Amniotic stem cell (primary cell): ENCODE data around the gene IGSF9B.

Source experiments
- DNase-seq: peaks from one replicate; lab custom pipeline; 2025; lab: John Stamatoyannopoulos, UW

The IGSF9B gene

GRCh38 chr11:133921026-133921425, 35.7 kb downstream of the IGSF9B start:
- DNase-seq, result no peak

DNA sequence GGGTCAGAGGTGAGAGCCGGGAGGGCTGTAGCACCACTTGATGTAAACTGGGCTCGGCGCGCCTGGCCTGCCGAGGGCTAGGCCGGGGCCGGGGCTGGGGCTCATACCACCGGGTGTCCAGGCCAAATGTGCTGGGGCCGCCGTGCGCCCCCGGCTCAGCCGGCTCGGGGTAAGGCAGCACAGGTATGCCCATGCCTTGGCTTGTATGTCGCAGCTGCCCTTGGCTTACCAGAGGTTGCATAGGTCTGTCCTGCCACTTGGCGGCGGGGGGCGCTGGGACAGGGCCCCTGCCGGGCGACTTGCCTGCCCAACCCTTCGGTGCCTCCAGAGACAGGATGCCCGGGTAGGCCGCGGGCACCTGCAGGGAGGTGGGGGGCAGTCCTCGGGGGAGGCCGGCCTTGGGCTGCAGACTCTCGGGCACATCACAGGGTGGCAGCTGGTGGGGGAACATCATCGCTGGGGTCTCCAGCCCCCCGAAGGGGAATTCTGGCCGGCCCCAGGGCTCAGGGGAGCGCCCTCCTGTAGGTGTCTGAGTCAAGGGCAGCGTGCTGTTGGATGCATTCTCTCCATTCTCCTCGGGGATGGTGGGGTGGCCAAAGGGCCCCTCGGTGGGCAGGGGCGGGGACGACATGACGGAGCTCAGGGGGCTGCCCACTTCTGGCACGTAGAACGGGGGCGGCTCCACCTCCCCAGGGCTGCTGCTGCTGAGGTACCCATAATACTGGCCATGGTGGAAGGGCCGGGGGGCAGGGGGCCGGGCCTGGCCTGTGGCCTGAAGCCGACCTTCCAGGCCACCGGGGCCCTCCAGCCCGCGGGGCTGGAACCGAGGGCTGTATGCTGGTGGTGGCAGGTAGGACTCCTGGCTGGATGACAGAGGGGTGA, 36.4 kb downstream of the IGSF9B start:
- no peak for DNase-seq

DNA sequence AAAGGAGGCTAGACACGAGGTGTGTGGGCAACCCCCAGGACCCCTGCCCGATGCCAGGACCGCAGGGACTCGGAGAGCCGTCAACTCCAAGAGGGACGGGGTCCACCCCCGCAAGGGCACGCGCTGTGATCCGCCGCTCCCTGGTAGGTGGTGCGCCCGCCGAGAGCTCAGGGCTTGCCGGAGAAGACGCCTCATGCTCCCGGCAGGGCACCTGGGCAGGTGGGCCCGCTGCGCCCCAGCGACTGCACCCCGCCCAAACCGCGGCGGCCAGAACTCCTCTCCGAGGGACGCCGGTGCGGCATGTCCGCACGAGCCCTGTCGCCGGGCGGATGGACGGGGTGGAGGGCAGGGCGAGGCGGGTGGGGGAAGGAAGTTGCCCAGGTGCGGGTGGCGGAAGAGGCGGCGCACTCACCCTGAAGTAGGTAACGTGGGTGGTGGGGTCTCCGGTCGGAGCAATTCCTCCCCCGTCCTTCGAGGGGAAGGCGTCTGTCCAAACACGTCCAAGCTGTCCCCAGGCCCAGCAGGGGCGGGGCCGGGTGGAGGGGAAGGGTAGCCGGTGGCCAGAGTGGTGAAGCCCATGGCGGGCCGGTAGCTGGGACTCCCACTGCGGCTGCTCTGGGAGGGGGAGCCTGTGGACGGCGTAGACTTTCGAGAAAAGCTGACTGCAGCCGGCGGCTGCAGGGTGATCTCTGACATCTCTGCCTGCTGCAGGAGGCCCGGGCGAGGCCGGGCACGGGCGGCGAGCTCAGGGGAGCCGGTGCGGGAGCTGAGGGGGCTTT, 37.2 kb downstream of the IGSF9B start:
- DNase-seq, result no peak

GRCh38 chr11:133918608-133919260, 38.0 kb downstream of the IGSF9B start:
- no peak for DNase-seq

- no peak for DNase-seq
Measured at GRCh38 chr11:133917921-133918607, 38.7 kb downstream of the IGSF9B start.

DNA sequence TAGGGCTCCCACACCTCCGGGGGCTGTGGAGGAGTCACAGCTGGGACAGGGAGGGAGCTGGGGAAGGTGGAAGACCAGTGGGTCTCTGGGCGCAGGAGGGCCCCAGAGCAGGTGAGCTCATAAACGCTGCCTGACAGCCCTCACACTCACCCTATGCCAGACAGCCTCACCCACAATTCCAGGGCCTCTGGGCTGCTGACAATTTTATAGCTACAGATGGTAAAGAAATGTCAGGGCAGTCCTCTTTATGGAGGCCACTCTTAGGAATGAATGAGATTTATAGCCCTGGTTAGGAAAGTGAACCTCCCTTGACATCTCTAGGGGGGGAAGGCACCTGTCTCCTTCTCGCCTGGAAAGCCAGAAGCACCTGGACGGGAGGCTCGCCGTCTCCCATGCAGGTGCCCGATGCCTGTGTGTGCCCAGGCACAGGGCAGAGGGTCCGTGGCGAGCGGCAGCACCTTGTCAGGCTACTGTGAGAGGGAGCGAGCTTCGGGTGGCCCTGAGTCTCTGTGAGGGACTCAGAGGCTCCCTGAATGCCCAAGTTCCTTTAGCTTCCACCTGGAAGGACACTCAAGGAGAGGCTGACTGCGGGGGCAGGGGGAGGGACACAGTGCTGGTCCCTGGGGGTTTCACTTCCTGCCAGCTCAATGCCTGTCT, 39.9 kb downstream of the IGSF9B start:
- no peak for DNase-seq

- DNase-seq, result no peak
Measured at GRCh38 chr11:133913761-133914160, 43.0 kb downstream of the IGSF9B start.

DNA sequence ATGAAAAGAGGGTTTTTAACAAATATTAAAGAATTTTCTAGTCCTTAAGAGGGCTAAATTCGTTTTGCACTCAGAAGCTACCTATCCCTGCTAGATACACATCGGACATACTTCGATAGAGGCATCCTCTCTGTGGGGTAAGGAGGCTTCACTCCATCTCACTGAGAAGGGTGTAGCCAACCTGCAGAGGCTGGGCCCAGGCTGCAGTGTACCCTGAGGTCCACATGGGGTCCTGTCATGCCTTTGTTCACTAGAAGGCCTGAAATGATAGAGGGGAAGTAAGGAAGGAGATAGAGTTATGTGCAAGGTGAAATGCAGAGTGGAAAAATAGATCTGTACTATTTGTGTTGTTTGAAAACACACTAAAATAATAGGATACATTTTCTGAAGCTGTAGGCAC, 45.6 kb downstream of the IGSF9B start:
- DNase-seq, result no peak

DNA sequence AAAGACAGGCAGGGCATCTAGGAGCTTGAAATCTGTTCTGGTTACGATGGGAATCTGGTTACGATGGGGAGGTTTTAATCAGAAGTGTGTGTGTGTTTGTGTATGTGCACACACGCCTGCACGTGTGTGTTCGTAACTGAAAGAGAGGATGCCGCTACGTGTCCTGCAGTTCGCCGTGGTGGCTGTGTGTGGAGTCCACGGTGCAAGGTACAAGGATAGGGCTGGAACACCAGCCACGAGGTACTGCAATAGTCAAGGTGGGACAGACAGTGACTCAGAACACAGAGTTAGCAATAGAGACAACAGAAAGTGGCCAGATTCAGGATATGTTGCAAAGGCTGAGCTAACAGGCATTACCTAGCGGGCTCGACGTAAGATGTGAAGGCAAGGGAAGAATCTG, 46.7 kb downstream of the IGSF9B start:
- no peak for DNase-seq

DNA sequence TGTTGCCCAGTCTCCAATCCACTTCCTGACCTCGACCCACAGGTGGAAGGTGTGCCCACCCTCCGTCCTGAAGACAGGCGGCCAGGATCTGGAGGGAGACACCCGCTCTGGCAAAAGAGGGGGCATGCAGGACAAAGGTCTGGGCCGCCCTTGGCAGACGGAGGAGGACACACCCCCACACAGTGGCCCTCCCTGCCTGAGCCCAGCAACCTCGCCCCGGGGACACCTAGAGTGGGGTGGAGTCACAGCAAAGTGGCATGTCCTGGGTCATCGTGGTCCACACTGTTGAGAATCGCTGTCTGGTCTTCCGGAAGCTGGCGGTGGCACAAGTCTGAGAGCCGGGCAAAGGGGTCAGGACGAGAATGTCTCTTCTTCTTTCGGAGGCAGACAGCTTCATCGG, 47.9 kb downstream of the IGSF9B start:
- no peak for DNase-seq

- no peak for DNase-seq
Measured at GRCh38 chr11:133907841-133908241, 48.9 kb downstream of the IGSF9B start.

- DNase-seq, result no peak
Measured at GRCh38 chr11:133907216-133907615, 49.6 kb downstream of the IGSF9B start.

DNA sequence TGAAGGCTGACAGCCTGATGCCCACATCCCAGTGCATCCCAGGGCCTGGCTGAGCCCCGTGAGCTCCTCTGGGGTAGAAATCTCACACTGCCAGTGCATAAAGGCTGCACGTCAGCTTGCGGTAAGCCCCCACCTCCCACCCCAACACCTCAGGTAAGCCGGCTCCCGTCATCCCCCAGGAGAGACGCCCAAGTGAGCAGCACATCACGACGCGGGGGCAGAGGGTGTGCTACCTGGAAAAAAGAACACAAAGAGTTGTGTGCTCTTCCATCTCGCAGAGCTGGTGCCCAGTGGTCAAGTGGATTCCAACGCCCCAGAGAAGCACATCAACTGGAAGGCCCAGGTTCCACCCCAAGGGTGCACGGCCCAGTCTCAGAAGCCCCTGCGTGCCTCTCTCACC, 50.0 kb downstream of the IGSF9B start:
- DNase-seq, result no peak

DNA sequence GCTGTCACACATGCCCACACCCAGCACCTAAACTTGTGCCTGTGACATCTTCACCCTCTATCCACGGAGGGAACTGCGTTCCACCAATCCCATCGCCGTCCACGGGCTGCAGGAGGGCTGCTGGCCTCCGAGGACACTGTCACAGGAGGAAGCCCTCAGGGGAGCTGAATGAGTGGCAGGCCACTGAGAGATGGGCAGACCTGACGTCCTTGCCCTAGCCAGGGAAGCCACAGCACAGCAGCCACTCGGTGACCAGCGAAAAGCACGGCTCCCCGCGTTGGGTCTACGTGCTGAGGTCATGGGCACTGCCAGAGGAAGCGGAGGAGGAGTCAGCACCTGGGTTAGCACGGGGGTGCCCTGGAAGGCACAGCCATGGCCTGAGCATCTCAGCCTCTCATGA, 50.5 kb downstream of the IGSF9B start:
- DNase-seq, result no peak

DNA sequence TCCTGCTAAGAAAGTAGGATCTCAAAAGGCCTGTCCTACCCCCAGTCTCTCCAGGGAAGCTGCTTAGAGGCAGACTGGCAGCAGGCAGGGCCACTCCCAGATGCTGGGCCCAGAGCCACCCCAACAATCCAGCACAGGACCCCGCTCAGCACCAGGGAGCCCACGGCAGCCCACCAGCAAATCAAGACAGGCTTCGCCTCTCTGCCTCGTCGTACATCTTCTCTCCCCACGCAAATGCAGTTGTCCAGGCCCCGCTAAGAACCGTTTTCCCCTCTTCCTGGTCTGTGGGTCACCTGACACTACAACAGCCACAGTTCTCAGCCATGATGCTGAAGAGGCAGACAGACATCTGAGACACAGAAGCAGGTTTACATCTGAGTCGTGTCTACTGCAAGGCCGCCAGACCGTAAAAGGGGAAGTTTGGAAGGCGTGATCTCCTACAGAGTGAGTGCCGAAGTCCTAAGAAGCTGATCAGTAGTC, 51.1 kb downstream of the IGSF9B start:
- DNase-seq, result no peak

- no peak for DNase-seq
Measured at GRCh38 chr11:133904818-133905515, 51.8 kb downstream of the IGSF9B start.

DNA sequence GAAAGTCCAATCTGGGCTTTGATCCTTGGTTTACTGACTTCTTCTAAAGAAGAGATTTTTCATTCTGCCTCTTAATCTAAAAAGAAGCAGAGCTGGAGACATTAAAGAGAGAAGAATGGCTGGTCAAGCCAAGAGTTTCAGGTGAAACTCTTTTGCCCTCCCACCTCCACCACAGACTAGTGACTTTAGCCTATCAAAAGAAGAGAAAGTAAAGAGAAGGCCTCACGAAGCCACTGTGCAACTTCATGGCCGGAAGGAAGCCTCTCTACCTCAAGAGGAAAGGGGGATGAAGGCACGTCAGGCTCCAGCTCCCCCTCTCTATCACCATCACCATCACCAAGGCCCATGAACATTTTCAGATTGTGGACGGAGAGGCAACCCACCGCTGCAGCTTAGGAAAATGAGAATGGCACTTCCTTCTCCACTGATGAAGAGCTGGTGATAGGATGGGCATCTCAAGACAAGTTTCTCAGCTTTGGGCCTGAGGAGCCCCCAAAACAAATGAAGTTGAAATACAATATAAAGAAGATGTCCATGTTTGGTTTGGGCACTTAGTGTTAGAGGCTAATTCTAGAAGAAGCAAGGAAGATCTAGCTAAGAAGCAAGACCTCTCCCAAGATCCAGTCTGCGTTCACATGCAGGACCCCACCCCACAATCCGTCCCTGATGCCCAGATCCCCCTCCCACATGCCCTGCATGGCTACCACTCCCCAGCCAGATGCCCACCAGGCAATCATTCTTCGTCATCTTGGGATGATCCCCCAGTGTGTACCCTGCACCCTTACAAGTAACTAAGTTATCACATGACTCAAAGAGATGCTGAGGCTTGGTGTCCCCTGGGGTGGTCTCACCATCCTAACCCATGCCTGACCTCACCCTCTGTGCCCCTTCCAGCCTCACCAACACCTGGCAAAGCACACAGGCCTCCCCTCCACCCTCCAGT, 52.6 kb downstream of the IGSF9B start:
- no peak for DNase-seq

DNA sequence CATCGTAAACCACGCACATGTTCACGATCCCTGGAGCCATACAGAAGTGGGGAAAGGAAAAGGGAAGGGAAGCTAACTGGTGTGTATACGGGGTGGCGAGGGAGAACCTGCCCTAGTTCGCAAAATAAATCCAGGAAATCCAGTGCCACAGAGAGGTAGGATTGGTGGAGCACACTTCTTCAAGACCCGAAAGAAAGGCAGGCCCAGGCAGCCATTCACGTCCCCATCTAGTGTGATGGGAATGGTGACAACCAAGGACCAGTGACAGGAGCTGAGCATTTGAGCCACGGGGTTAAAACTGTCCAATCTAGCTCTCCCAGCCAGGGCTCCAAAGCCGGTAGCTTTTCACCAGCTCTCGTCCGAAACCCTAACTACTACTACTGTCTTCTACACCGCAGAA, 53.7 kb downstream of the IGSF9B start:
- DNase-seq, result no peak

DNA sequence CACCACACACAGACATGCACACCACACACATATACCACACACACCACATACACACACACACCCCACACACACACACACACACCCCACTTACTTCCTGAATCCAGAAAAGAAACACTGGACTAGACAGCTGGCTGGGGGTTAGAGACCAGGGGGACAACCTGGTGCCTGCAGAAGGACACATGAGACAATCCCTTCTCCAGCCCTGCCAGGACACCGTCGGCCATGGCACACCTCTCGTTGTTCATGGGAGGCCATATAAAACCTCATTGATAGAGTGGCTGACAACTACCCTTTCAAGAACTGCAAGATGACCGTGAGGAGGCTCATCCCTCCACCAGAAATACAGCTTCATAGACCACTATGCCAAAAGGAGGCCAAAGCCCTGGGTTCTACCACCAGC, 54.3 kb downstream of the IGSF9B start:
- DNase-seq, result no peak

- DNase-seq, result no peak
Measured at GRCh38 chr11:133901999-133902398, 54.8 kb downstream of the IGSF9B start.
